ENCODE results near the gene CFAP141. TPM values are rescaled to one million over a fixed set of nuclear protein-coding genes. Genes with fewer than 3 reads are reported as not detected.
A peak's percentile ranks its signal among the peaks of the same experiment; 100 is the strongest.

Gene CFAP141
- total and polyA plus RNA-seq, 2 of the 13 experiments (the other 11 are each of a cell fraction or from before 2014, with no cell fraction given) = not detected

DNA sequence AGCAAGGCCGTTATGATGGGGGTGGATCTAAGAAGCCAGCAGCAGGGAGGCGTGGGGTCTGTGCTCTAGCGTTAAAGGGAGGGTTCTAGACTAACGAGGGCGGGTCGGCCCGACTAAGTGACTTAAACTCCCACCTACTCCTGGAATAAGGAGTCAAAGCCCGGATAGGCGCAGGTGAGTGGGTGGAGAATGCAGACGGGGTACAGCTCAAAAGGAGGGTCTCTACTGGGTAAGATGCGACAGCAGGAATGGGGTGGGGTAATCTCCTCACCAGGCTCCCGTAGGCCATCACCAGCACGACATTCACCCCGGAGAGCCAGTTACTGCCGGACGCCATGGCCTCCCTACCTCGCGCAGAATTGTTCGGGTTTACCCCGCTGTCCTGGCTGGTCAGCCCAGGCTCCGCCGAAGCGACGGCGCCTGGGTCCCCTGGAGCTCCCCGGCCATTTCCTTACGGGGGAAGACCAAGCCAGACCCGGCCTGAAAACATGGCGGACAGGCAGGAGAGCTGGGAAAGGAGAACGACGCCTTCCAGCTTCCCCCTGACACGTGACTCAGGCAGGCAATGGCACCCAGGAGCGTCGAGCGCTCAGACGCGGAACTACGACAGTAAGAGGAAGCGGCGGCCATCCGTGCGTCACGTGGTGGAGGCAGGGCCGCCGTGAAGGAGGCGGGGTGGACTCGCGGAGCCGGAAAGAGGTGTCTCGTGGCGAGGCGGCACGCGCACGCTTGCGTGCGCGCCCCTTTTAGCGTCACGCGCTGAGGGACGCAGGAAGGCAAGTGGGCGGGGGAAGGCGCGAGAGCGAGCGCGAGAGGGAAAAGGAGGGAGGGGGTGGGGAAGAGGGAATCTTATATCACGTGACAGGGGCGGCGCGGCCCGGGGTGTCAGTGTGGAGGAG is 14.2 kb upstream of the CFAP141 start, which contains the start of gene UBAP2L (continued):
- TF ChIP-seq, protein P1, sequence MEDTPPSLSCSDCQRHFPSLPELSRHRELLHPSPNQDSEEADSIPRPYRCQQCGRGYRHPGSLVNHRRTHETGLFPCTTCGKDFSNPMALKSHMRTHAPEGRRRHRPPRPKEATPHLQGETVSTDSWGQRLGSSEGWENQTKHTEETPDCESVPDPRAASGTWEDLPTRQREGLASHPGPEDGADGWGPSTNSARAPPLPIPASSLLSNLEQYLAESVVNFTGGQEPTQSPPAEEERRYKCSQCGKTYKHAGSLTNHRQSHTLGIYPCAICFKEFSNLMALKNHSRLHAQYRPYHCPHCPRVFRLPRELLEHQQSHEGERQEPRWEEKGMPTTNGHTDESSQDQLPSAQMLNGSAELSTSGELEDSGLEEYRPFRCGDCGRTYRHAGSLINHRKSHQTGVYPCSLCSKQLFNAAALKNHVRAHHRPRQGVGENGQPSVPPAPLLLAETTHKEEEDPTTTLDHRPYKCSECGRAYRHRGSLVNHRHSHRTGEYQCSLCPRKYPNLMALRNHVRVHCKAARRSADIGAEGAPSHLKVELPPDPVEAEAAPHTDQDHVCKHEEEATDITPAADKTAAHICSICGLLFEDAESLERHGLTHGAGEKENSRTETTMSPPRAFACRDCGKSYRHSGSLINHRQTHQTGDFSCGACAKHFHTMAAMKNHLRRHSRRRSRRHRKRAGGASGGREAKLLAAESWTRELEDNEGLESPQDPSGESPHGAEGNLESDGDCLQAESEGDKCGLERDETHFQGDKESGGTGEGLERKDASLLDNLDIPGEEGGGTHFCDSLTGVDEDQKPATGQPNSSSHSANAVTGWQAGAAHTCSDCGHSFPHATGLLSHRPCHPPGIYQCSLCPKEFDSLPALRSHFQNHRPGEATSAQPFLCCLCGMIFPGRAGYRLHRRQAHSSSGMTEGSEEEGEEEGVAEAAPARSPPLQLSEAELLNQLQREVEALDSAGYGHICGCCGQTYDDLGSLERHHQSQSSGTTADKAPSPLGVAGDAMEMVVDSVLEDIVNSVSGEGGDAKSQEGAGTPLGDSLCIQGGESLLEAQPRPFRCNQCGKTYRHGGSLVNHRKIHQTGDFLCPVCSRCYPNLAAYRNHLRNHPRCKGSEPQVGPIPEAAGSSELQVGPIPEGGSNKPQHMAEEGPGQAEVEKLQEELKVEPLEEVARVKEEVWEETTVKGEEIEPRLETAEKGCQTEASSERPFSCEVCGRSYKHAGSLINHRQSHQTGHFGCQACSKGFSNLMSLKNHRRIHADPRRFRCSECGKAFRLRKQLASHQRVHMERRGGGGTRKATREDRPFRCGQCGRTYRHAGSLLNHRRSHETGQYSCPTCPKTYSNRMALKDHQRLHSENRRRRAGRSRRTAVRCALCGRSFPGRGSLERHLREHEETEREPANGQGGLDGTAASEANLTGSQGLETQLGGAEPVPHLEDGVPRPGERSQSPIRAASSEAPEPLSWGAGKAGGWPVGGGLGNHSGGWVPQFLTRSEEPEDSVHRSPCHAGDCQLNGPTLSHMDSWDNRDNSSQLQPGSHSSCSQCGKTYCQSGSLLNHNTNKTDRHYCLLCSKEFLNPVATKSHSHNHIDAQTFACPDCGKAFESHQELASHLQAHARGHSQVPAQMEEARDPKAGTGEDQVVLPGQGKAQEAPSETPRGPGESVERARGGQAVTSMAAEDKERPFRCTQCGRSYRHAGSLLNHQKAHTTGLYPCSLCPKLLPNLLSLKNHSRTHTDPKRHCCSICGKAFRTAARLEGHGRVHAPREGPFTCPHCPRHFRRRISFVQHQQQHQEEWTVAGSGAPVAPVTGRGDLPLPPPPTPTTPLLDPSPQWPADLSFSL (CRISPR knock-in tag; IDR thresholded peaks at IDR 0.05) = no peak
- TF ChIP-seq HNF4A (CRISPR knock-in tag; IDR thresholded peaks at IDR 0.05) (peak; percentile 49), ZBTB38 (CRISPR knock-in tag; IDR thresholded peaks at IDR 0.05) (peak; percentile 92), ZNF317 (CRISPR knock-in tag; IDR thresholded peaks at IDR 0.05) (peak; percentile 84), MXD1 (CRISPR knock-in tag; IDR thresholded peaks at IDR 0.05) (peak; percentile 96), MNT (IDR thresholded peaks at IDR 0.05) (peak; percentile 96), TBX3 (IDR thresholded peaks at IDR 0.05; ENCODE audit: borderline replicate concordance) (peak; percentile 55; the same call in 1 of the 2 replicates), TCF7 (IDR thresholded peaks at IDR 0.05; ENCODE audit: low read depth) (no peak), ZC3H4 (CRISPR knock-in tag; IDR thresholded peaks at IDR 0.05; ENCODE audit: borderline replicate concordance) (no peak), EHMT2 (IDR thresholded peaks at IDR 0.05; ENCODE audit: borderline replicate concordance, low read depth, low read length) (no peak), PHF20 (CRISPR knock-in tag; IDR thresholded peaks at IDR 0.05) (peak; percentile 85), ZNF607 (CRISPR knock-in tag; IDR thresholded peaks at IDR 0.05; ENCODE audit: borderline replicate concordance) (peak; percentile 95), RFX3 (CRISPR knock-in tag; IDR thresholded peaks at IDR 0.05) (no peak), ZC3H13 (CRISPR knock-in tag; IDR thresholded peaks at IDR 0.05) (peak; percentile 84; the same call in 1 of the 2 replicates), FOXK2 (IDR thresholded peaks at IDR 0.05) (peak; percentile 33; the same call in 1 of the 2 replicates), MEIS2 (CRISPR knock-in tag; IDR thresholded peaks at IDR 0.05) (peak; percentile 84; the same call in 1 of the 2 replicates), KDM4B (CRISPR knock-in tag; IDR thresholded peaks at IDR 0.05) (peak; percentile 72; the same call in 1 of the 2 replicates), POLR2G (IDR thresholded peaks at IDR 0.05; ENCODE audit: low read depth, low read length) (peak; percentile 95), MEF2D (CRISPR knock-in tag; IDR thresholded peaks at IDR 0.05) (peak; percentile 93)
- TF ChIP-seq, protein P2, sequence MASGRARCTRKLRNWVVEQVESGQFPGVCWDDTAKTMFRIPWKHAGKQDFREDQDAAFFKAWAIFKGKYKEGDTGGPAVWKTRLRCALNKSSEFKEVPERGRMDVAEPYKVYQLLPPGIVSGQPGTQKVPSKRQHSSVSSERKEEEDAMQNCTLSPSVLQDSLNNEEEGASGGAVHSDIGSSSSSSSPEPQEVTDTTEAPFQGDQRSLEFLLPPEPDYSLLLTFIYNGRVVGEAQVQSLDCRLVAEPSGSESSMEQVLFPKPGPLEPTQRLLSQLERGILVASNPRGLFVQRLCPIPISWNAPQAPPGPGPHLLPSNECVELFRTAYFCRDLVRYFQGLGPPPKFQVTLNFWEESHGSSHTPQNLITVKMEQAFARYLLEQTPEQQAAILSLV (CRISPR knock-in tag; IDR thresholded peaks at IDR 0.05; ENCODE audit: borderline replicate concordance) = peak; percentile 90; the same call in 1 of the 2 replicates

All from HepG2 (cell line).